Body of pancreas (tissue), 4 donors: ENCODE measurements around the gene DMD.

Source experiments
- CTCF ChIP-seq, 7 experiments: fragments of 450-650 bp in 4 of 7; fragments of 200-600 bp in 3 of 7; sonication (generic) in 3 of 7; IDR thresholded peaks; one replicate each; pipeline ENCODE4 v1.5.1; 2016 to 2019; ENCODE audit warnings: antibody characterized with exemption in 7 of 7
- POLR2A ChIP-seq, 3 donors: fragments of 450-650 bp; IDR thresholded peaks; one replicate each; pipeline ENCODE4 v1.6.1; 2016; ENCODE audit warnings: antibody characterized with exemption in 3 of 3, mild to moderate bottlenecking in 2 of 3

- TF ChIP-seq CTCF (IDR thresholded peaks at IDR 0.05) (no peak), POLR2A (IDR thresholded peaks at IDR 0.05) (no peak)
Measured at GRCh38 chrX:32524385-32524784, 687.0 kb downstream of the DMD start.
